ENCODE results near the gene EIPR1.

- TF ChIP-seq EZH2phosphoT487 (conservative IDR thresholded peaks at IDR 0.05; ENCODE audit: low read length) = no peak
- TF ChIP-seq, protein P1, sequence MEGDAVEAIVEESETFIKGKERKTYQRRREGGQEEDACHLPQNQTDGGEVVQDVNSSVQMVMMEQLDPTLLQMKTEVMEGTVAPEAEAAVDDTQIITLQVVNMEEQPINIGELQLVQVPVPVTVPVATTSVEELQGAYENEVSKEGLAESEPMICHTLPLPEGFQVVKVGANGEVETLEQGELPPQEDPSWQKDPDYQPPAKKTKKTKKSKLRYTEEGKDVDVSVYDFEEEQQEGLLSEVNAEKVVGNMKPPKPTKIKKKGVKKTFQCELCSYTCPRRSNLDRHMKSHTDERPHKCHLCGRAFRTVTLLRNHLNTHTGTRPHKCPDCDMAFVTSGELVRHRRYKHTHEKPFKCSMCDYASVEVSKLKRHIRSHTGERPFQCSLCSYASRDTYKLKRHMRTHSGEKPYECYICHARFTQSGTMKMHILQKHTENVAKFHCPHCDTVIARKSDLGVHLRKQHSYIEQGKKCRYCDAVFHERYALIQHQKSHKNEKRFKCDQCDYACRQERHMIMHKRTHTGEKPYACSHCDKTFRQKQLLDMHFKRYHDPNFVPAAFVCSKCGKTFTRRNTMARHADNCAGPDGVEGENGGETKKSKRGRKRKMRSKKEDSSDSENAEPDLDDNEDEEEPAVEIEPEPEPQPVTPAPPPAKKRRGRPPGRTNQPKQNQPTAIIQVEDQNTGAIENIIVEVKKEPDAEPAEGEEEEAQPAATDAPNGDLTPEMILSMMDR (IDR thresholded peaks at IDR 0.05; ENCODE audit: insufficient read depth, low read length, poor library complexity, severe bottlenecking) = no peak
These were observed 85.2 kb downstream of the EIPR1 start for GRCh38 chr2:3292416-3292815.
